ENCODE data around the gene MIPEP. TPM values are rescaled to one million over a fixed set of nuclear protein-coding genes. Genes with fewer than 3 reads are reported as not detected.

Gene MIPEP
- total RNA-seq, 2 donors from 2014 or later, result 7.8 to 14.8 TPM

DNA sequence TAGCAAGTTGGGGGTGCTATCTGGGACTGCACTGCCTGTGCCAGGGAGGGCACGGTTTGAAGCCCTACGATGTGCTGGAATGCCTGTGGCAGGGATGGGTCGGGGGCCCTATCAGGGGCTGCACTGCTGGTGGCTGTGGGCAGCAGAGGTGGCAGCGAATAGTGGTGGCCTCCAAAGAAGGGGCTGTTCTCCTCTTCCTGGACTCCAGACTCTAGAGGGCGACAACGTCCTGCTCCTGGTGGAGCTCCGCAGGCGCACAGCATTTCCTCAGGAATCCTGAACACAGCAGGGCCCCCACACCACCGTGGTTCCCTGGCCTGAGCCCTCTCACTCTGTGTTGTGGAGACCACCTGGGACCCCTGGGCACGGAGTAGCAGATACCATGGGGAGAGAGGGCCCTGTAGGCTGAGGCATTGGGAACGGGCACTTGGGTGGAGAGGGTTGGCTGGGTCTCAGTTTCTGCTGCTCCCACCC, 173.4 kb downstream of the MIPEP start:
- ATAC-seq, result no peak
- Histone ChIP-seq H3K9me3 (no peaks in the 10 kb centered on the region), H3K4me1 (no peaks in the 10 kb centered on the region), H3K27me3 (no peaks in the 10 kb centered on the region), H3K27ac (no peak overlapping the region), H3K4me3 (no peak overlapping the region), H3K36me3 (replicated peaks in 1 of 2; ENCODE audit: insufficient read depth in 1 of 2, low read depth in 2 of 2) (no peaks in the 10 kb centered on the region)
- intact Hi-C loops (cut with DNase I), result loop anchor here (10.0 kb wide), 1 partner anchor 149 kb away; no protein-coding TSS in a partner anchor
- TF ChIP-seq POLR2A (IDR thresholded peaks at IDR 0.05), result no peak
- TF ChIP-seq, protein P1, sequence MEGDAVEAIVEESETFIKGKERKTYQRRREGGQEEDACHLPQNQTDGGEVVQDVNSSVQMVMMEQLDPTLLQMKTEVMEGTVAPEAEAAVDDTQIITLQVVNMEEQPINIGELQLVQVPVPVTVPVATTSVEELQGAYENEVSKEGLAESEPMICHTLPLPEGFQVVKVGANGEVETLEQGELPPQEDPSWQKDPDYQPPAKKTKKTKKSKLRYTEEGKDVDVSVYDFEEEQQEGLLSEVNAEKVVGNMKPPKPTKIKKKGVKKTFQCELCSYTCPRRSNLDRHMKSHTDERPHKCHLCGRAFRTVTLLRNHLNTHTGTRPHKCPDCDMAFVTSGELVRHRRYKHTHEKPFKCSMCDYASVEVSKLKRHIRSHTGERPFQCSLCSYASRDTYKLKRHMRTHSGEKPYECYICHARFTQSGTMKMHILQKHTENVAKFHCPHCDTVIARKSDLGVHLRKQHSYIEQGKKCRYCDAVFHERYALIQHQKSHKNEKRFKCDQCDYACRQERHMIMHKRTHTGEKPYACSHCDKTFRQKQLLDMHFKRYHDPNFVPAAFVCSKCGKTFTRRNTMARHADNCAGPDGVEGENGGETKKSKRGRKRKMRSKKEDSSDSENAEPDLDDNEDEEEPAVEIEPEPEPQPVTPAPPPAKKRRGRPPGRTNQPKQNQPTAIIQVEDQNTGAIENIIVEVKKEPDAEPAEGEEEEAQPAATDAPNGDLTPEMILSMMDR (IDR thresholded peaks at IDR 0.05), result peak in 6 of 7 experiments; percentile 15 to 55 (median 36)
- peak in 3 of 4 donors; percentile 36 to 60 (median 51) for DNase-seq
- 44 to 54% methylated on average over 5 to 11 of the region's 11 CpGs for WGBS, 2 donors

DNA sequence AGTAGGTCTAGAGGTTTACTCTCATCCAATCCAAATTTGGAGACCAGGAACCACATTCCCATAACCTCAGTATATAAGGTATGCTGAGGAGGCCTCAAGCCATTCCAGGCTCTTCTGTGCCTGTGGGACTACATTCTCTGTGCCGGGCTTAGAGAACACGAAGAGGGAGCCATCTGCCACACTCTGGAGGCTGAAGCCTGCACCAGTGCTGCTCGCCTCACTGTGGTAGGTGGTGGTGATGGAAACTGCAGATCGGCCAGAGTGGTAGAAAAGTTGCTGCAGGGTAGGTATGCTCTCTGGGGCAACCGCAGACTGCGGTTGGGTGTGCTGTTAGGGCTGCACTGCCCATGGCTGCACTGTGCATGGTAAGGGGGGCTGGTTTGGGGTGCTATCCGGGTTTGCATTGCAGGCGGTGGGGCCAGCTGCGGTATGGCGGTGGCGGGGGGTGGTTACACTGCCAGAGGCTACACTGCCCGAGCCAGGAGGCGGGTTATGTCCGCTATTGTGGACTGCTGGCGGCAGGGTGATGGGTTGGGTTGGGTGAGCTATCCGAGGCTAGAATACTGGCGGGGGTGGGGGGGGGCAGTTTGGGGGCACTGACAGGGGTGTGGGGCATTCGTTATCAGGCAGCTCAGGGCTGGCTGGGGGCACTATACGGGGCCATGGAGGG, 174.0 kb downstream of the MIPEP start:
- no peaks in the 10 kb centered on the region for H3K4me1 ChIP-seq
- H3K36me3 ChIP-seq (replicated peaks in 1 of 2; ENCODE audit: insufficient read depth in 1 of 2, low read depth in 2 of 2), result no peaks in the 10 kb centered on the region
- H3K4me3 ChIP-seq, result no peak overlapping the region
- no peak for TF ChIP-seq POLR2A (IDR thresholded peaks at IDR 0.05)
- TF ChIP-seq, protein P1 (IDR thresholded peaks at IDR 0.05), result no peak
- no peaks in the 10 kb centered on the region for H3K9me3 ChIP-seq
- ATAC-seq, result no peak
- H3K27ac ChIP-seq, result no peak overlapping the region
- intact Hi-C loops (cut with DNase I), result loop anchor here (10.0 kb wide), 1 partner anchor 150 kb away; no protein-coding TSS in a partner anchor
- H3K27me3 ChIP-seq, result no peaks in the 10 kb centered on the region
- no peak for DNase-seq
- 63 to 80% methylated on average over 16 to 18 of the region's 19 CpGs for WGBS, 2 donors

DNA sequence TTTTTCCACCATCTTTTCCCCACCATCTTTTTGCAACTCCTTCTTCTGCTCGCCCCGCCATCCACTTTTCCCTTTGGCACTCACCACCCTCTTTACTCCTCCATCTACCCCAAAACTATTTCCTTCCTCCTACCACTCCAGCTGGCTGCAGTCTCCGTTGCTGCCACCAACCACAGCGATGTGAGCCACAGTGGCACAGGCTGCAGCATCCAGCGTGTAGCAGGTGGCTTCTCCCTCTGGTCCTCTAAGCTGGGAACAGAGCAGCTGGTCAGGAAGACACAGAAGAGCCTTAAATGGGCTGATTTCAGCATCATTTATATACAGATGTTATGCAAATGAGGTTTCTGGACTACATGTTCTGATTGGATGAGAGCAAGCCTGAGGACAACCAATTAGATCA, 174.5 kb downstream of the MIPEP start:
- no peaks in the 10 kb centered on the region for H3K27me3 ChIP-seq
- no peaks in the 10 kb centered on the region for H3K9me3 ChIP-seq
- DNase-seq (no peak), ATAC-seq (no peak)
- H3K4me3 ChIP-seq, result no peak overlapping the region
- no peaks in the 10 kb centered on the region for H3K4me1 ChIP-seq
- no peak for TF ChIP-seq POLR2A (IDR thresholded peaks at IDR 0.05)
- TF ChIP-seq, protein P1 (IDR thresholded peaks at IDR 0.05), result no peak
- no peak overlapping the region for H3K27ac ChIP-seq
- intact Hi-C loops (cut with DNase I), result loop anchor here (10.0 kb wide), 1 partner anchor 150 kb away; no protein-coding TSS in a partner anchor
- 64 to 73% methylated on average over 5 of the region's 5 CpGs for WGBS, 2 donors
- H3K36me3 ChIP-seq (replicated peaks in 1 of 2; ENCODE audit: insufficient read depth in 1 of 2, low read depth in 2 of 2), result no peaks in the 10 kb centered on the region

DNA sequence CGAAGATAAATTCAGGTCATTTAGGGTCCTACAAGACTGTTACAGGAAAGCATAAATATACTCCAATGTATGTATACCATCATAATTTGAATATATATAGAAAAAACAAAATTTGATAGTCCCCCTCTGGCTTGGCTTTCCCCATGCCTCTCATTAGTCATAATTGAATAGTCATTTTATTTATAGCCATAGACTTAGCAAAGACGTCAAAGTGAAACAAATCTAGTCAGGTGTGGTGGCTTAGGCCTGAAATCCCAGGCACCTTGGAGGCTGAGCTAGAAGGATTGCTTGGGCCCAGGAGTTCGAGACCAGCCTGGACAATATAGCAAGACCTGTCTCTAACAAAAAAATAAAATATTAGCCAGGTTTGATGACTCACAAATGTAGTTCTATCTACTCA, 177.8 kb downstream of the MIPEP start:
- H3K4me1 ChIP-seq, result no peaks in the 10 kb centered on the region
- H3K4me3 ChIP-seq, result no peak overlapping the region
- DNase-seq, result no peak
- no peak for ATAC-seq
- intact Hi-C loops (cut with DNase I), result loop anchor here (10.0 kb wide), 1 partner anchor 153 kb away; no protein-coding TSS in a partner anchor
- 79 to 94% methylated on average over 3 of the region's 3 CpGs for WGBS, 2 donors
- no peak for TF ChIP-seq POLR2A (IDR thresholded peaks at IDR 0.05)
- TF ChIP-seq, protein P1 (IDR thresholded peaks at IDR 0.05), result no peak
- no peak overlapping the region for H3K27ac ChIP-seq
- H3K36me3 ChIP-seq (replicated peaks in 1 of 2; ENCODE audit: insufficient read depth in 1 of 2, low read depth in 2 of 2), result no peaks in the 10 kb centered on the region
- H3K27me3 ChIP-seq, result no peaks in the 10 kb centered on the region
- no peaks in the 10 kb centered on the region for H3K9me3 ChIP-seq

All from body of pancreas (tissue), 4 donors.